ENCODE measurements around the gene PRR35.
A peak's percentile ranks its signal among the peaks of the same experiment; 100 is the strongest.

Gene PRR35

DNA sequence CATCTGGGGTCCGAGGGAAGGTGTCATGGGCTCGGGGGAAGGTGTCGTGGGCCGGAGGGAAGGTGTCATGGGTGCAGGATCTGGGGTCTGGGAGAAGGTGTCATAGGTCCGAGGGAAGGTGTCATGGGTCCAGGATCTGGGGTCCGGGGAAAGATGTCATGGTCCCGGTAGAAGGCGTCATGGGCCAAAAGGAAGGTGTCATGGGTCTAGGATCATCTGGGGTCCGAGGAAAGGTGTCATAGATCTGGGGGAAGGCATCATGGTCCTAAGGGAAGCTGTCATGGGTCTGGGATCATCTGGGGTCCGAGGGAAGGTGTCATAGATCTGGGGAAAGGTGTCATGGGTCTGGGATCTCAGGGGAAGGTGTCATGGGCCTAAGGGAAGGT is 30.6 kb downstream of the PRR35 start:
- Histone ChIP-seq H3K4me1 (ENCODE audit: insufficient read depth, insufficient read length) (peaks cover 20% of the 10 kb centered on the region), H3K4me3 (ENCODE audit: insufficient read length, low read depth) (peak overlapping the region; percentile 94)

DNA sequence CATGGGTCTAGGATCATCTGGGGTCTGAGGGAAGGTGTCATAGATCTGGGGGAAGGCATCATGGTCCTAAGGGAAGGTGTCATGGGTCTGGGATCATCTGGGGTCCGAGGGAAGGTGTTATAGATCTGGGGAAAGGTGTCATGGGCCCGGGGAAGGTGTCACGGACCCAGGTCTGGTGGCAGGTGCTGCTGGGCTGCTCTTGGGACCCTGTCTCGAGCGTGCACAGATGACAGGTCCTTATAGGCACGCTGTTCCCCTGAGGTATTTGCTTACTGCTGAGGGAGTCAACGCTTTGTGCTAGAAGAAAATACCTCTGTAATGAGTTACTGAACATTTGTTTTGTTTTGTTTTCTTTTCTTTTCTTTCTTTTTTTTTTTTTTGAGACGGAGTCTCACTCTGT is 31.0 kb downstream of the PRR35 start:
- Histone ChIP-seq H3K9me3 (ENCODE audit: insufficient read depth, low read length) (no peaks in the 10 kb centered on the region), H3K36me3 (ENCODE audit: insufficient read depth, insufficient read length, low read length) (peaks cover 27% of the 10 kb centered on the region), H3K4me3 (ENCODE audit: insufficient read length, low read depth) (no peak overlapping the region), H3K4me1 (ENCODE audit: insufficient read depth, insufficient read length) (peaks cover 19% of the 10 kb centered on the region), H3K27me3 (ENCODE audit: insufficient read depth, insufficient read length) (peaks cover 65% of the 10 kb centered on the region), H3K9ac (ENCODE audit: insufficient read length, low read depth) (no peak overlapping the region)
- TF ChIP-seq SUZ12 (IDR thresholded peaks at IDR 0.05; ENCODE audit: extremely low read depth, insufficient read depth, insufficient read length) (no peak), ZNF274 (IDR thresholded peaks at IDR 0.05; ENCODE audit: low read depth, low read length) (no peak), YY1 (IDR thresholded peaks at IDR 0.05; ENCODE audit: insufficient read depth, insufficient read length) (no peak)
- DNase-seq (ENCODE audit: low read depth, low spot score), result no peak

More for the DNA sequence above, 30.6 kb downstream of the PRR35 start:
- H3K9me3 ChIP-seq (ENCODE audit: insufficient read depth, low read length), result no peaks in the 10 kb centered on the region
- H3K27me3 ChIP-seq (ENCODE audit: insufficient read depth, insufficient read length), result peaks cover 67% of the 10 kb centered on the region
- H3K9ac ChIP-seq (ENCODE audit: insufficient read length, low read depth), result peak overlapping the region; percentile 99
- TF ChIP-seq ZNF274 (IDR thresholded peaks at IDR 0.05; ENCODE audit: low read depth, low read length) (no peak), SUZ12 (IDR thresholded peaks at IDR 0.05; ENCODE audit: extremely low read depth, insufficient read depth, insufficient read length) (no peak), YY1 (IDR thresholded peaks at IDR 0.05; ENCODE audit: insufficient read depth, insufficient read length) (no peak)
- peaks cover 23% of the 10 kb centered on the region for H3K36me3 ChIP-seq (ENCODE audit: insufficient read depth, insufficient read length, low read length)
- DNase-seq (ENCODE audit: low read depth, low spot score), result no peak

DNA sequence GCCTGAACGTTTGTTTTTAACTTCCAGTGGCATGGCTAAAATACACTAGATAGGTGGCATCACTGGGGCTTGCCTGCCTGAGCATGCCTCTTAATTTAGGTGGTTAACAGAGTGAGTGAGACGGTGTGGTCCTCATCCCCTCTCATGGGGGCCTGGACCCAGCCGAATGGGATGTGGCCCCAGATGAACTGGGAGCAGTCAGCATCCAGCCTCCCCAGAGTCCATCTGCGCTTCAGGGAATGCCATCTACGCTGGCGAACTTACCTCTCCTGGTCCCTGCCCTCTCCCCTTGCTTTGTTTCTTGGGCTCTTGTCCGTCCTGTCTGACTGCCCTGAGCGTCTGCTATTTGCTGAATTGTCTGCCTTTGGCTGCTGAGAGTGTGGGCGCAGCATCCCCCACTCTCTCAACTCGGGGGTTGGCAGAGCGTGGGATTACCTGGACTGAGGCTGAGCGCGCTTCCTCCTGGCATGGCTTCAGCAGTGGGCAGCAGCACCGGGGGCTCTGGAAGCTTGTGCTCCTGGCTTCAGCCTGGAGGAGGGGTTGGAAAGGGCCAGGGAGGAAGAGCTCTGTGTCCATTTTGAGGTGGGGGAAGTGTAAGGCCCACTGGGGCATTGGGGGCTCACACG is 31.8 kb downstream of the PRR35 start:
- TF ChIP-seq SUZ12 (IDR thresholded peaks at IDR 0.05; ENCODE audit: extremely low read depth, insufficient read depth, insufficient read length), result no peak
- no peak for TF ChIP-seq ZNF274 (IDR thresholded peaks at IDR 0.05; ENCODE audit: low read depth, low read length)
- TF ChIP-seq YY1 (IDR thresholded peaks at IDR 0.05; ENCODE audit: insufficient read depth, insufficient read length), result no peak
- Histone ChIP-seq H3K4me3 (ENCODE audit: insufficient read length, low read depth) (no peak overlapping the region), H3K36me3 (ENCODE audit: insufficient read depth, insufficient read length, low read length) (peaks cover 34% of the 10 kb centered on the region), H3K9ac (ENCODE audit: insufficient read length, low read depth) (peak overlapping the region; percentile 42), H3K4me1 (ENCODE audit: insufficient read depth, insufficient read length) (peaks cover 15% of the 10 kb centered on the region), H3K27me3 (ENCODE audit: insufficient read depth, insufficient read length) (peaks cover 59% of the 10 kb centered on the region), H3K9me3 (ENCODE audit: insufficient read depth, low read length) (no peaks in the 10 kb centered on the region)
- DNase-seq (ENCODE audit: low read depth, low spot score), result no peak

- Histone ChIP-seq H3K4me3 (ENCODE audit: insufficient read length, low read depth) (no peak overlapping the region), H3K9me3 (ENCODE audit: insufficient read depth, low read length) (no peaks in the 10 kb centered on the region), H3K4me1 (ENCODE audit: insufficient read depth, insufficient read length) (peaks cover 13% of the 10 kb centered on the region), H3K36me3 (ENCODE audit: insufficient read depth, insufficient read length, low read length) (peaks cover 34% of the 10 kb centered on the region), H3K9ac (ENCODE audit: insufficient read length, low read depth) (no peak overlapping the region), H3K27me3 (ENCODE audit: insufficient read depth, insufficient read length) (peaks cover 59% of the 10 kb centered on the region)
- no peak for TF ChIP-seq SUZ12 (IDR thresholded peaks at IDR 0.05; ENCODE audit: extremely low read depth, insufficient read depth, insufficient read length)
- no peak for TF ChIP-seq ZNF274 (IDR thresholded peaks at IDR 0.05; ENCODE audit: low read depth, low read length)
- TF ChIP-seq YY1 (IDR thresholded peaks at IDR 0.05; ENCODE audit: insufficient read depth, insufficient read length), result no peak
- DNase-seq (ENCODE audit: low read depth, low spot score), result no peak
Observed at GRCh38 chr16:592518-593306, 32.5 kb downstream of the PRR35 start.

DNA sequence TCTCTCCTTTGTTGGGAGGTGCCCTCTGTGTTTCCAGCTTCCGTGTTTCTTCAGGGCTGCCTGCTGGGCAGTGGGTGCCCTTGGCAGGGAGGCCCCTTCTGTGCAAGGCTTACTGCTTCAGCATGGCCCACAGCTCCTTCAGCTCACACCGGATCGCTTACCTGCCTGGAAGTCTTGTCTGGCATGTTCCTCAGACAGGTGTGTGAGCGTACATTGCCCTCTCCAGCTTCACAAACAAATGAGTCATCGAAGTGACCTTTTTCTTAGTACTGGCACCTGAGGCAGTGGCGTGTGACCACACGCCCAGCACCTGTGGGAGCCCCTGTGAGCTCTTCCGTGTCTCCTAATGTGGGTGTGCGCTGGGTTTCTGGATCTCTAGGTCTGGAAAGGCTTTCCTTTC is 33.2 kb downstream of the PRR35 start:
- no peak for DNase-seq (ENCODE audit: low read depth, low spot score)
- Histone ChIP-seq H3K9ac (ENCODE audit: insufficient read length, low read depth) (no peak overlapping the region), H3K27me3 (ENCODE audit: insufficient read depth, insufficient read length) (peaks cover 59% of the 10 kb centered on the region), H3K9me3 (ENCODE audit: insufficient read depth, low read length) (no peaks in the 10 kb centered on the region), H3K4me3 (ENCODE audit: insufficient read length, low read depth) (no peak overlapping the region), H3K4me1 (ENCODE audit: insufficient read depth, insufficient read length) (peaks cover 9% of the 10 kb centered on the region), H3K36me3 (ENCODE audit: insufficient read depth, insufficient read length, low read length) (peaks cover 30% of the 10 kb centered on the region)
- TF ChIP-seq YY1 (IDR thresholded peaks at IDR 0.05; ENCODE audit: insufficient read depth, insufficient read length), result no peak
- no peak for TF ChIP-seq ZNF274 (IDR thresholded peaks at IDR 0.05; ENCODE audit: low read depth, low read length)
- no peak for TF ChIP-seq SUZ12 (IDR thresholded peaks at IDR 0.05; ENCODE audit: extremely low read depth, insufficient read depth, insufficient read length)

DNA sequence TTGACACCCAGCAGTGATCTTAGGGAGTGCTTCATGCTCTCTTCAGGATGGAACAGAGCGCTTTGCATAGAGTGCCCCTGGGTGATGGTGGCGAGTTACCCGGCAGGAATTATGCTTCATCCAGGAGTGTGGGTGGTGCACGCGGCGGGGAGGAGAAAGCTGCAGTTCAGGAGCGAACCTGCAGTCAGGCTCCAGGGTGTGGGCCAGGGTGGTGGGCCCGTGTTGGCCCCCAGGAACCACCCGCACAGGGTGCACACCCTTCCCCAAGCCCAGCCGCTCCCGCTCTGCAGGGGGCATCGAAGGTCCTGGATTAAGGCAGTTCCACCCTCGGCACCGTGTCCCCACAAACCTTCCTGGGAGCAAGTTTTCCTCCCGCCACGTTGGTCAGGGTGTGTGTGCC is 33.6 kb downstream of the PRR35 start:
- no peak overlapping the region for H3K4me3 ChIP-seq (ENCODE audit: insufficient read length, low read depth)
- TF ChIP-seq ZNF274 (IDR thresholded peaks at IDR 0.05; ENCODE audit: low read depth, low read length), result no peak
- no peak for TF ChIP-seq SUZ12 (IDR thresholded peaks at IDR 0.05; ENCODE audit: extremely low read depth, insufficient read depth, insufficient read length)
- no peak for TF ChIP-seq YY1 (IDR thresholded peaks at IDR 0.05; ENCODE audit: insufficient read depth, insufficient read length)
- H3K4me1 ChIP-seq (ENCODE audit: insufficient read depth, insufficient read length), result peaks cover 9% of the 10 kb centered on the region
- H3K9ac ChIP-seq (ENCODE audit: insufficient read length, low read depth), result no peak overlapping the region
- no peak for DNase-seq (ENCODE audit: low read depth, low spot score)
- peaks cover 32% of the 10 kb centered on the region for H3K36me3 ChIP-seq (ENCODE audit: insufficient read depth, insufficient read length, low read length)
- no peaks in the 10 kb centered on the region for H3K9me3 ChIP-seq (ENCODE audit: insufficient read depth, low read length)
- peaks cover 59% of the 10 kb centered on the region for H3K27me3 ChIP-seq (ENCODE audit: insufficient read depth, insufficient read length)

DNA sequence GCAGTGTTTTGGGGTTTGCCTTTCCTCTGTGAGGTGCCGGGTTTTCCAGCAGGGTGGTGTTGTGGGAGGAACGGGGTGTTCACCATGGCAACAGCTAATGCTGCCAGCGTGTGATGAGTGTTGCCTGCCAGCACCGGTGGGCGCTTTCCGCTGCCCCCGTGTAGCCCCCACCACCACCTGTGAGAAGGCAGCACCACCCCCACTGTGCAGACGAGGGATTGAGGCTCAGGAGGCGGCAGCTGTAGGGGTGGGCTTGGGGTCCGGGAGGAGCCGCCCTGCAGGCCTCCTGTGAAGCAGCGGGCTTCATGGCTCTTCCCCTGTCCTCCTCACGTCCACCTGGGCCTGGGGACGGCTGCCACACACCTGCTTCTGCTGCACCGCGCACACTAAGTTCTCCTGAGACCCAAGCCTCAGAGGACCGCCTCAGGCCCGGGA is 34.9 kb downstream of the PRR35 start:
- H3K4me1 ChIP-seq (ENCODE audit: insufficient read depth, insufficient read length), result peaks cover 9% of the 10 kb centered on the region
- no peaks in the 10 kb centered on the region; the same call in 1 of the 2 replicates for H3K9me3 ChIP-seq (ENCODE audit: insufficient read depth, low read length)
- peaks cover 59% of the 10 kb centered on the region for H3K27me3 ChIP-seq (ENCODE audit: insufficient read depth, insufficient read length)
- DNase-seq (ENCODE audit: low read depth, low spot score), result no peak
- peaks cover 42% of the 10 kb centered on the region for H3K36me3 ChIP-seq (ENCODE audit: insufficient read depth, insufficient read length, low read length)
- H3K4me3 ChIP-seq (ENCODE audit: insufficient read length, low read depth), result no peak overlapping the region
- no peak overlapping the region for H3K9ac ChIP-seq (ENCODE audit: insufficient read length, low read depth)
- TF ChIP-seq YY1 (IDR thresholded peaks at IDR 0.05; ENCODE audit: insufficient read depth, insufficient read length) (no peak), ZNF274 (IDR thresholded peaks at IDR 0.05; ENCODE audit: low read depth, low read length) (no peak), SUZ12 (IDR thresholded peaks at IDR 0.05; ENCODE audit: extremely low read depth, insufficient read depth, insufficient read length) (no peak)
